GM19193 (cell line): ENCODE data around the gene DTYMK.

ENCODE experiments used
- POLR2A ChIP-seq: IDR thresholded peaks from 4 replicates; pipeline ENCODE4 v1.6.1; 2011; ENCODE audit not compliant: insufficient read depth, insufficient read length; ENCODE audit errors: extremely low read depth

DTYMK gene

DNA sequence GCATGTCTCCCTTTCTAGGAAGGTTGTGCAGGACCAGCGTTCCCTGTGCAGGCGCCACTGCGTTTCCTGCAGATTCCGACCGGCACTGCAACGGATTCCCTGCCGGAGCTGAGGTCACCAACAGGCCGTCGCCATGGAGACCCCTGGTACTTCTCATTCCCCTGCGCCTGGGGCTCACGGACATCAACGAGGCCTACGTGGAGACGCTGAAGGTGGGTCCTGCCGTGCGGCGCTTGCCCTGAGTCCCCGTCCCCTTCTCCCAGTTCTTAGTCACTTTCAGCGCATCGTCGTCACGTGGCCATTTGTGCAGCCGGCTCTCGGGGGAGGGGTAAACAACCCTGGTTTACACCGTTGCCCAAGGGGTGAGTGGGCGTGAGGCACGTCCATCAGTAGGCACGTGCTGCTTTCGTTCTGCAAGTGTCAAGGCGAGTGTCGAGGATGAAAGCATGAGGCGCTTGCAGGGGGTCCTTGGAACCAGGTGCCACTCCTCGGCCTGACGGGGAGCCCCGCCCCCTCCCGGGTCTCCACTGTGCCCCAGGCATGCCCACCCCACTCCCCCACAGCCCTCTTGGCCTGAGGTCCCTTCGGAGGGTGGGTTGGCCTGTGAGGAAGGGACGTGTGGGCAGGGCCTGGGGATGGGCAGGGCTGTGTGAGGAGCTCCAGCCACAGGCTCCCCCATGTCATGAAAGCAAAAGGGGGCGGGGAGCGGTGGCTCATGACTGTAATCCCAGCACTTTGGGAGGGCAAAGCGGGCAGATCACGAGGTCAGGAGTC, 19.8 kb downstream of the DTYMK start:
- TF ChIP-seq POLR2A: no peak

DNA sequence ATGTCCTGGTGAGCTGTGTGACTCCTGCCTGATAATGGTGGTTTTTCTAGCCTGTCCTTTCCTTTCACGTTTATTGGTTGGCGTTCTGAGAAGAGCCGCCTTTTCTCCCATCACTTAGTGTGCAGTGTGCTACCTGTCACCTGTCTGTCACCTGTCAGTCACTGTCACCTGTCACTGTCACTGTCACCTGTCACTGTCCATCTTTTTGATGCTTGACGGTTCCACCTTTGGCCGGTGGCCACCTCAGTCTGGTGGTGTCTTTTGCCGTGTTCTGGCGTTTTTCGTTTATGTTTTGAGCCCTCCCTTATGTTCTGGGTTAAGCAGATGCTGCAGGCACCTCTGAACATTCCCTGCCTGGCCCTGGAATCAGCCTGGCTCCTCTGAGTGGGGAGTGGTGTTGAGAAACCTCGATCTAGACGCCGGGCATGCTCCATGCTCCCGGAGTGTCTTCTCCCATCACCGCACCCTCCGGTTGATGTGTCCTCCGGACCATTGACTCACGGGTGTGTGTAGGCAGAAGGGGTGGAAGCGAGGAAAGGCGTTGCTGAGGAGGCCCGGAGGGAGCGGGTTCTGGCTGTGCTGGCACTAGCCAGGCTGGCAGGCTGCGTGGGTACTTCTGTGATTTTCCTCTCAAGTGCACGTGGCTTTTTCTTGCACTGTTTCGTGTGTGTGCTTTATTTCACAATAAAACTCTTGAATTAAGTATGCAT, 20.7 kb downstream of the DTYMK start:
- no peak for TF ChIP-seq POLR2A

DNA sequence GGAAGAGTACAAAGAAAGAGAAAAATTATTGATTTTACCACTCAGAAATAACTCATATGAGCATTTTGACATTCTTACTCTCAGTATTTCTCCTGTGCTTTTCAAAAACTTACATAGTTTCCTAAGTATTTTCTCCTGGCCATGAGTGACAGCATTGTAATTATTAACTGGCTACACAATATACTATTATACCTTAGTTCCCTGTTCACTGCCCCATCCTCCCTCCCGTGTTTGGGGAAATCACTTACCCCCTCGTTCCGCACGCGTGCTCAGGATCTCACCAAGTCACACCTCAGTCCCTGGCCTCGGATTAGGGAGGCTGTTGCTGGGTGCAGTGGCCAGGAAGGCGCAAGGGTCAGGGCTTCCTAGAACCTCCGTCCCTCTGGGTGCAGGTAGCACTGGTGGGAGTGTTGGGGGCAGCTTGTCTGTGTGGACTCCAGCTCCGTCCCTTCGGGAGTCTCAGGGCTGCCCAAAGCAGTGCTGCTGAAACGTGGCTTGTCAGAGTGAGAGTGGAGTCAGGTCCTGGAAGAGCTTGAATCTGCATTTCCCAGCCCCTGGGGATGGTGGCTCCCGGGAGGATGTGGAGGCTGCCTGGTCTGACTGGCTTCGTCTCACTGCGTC, 25.9 kb downstream of the DTYMK start:
- no peak for TF ChIP-seq POLR2A

DNA sequence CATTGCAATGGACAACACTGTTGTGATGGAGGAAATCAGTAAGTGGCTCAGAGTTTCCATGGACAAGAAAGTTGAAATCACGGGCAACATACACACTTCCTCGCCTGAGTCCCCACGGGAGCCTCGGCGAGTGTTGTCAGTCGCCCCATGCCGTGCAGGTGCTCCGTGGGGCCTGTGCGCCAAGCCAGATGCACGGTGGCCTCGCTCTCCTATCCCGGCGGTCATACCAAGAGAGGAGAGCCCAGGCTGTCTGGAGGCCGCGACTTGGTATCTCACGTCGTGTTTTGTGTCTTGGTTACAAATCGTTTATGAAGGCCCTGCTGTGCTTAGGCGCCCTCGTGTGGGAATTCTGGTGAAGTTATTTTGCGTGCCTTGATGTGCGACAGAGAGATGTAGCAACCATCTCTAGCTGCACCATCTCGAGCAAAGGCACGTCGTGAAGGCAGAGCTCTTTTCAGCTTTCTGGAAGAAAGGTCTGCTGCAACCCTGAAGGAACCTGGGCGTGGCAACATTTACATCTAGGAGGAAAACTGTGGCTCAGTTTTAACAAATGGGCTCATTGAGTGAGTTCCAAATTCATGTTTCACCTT, 27.4 kb downstream of the DTYMK start:
- no peak for TF ChIP-seq POLR2A

DNA sequence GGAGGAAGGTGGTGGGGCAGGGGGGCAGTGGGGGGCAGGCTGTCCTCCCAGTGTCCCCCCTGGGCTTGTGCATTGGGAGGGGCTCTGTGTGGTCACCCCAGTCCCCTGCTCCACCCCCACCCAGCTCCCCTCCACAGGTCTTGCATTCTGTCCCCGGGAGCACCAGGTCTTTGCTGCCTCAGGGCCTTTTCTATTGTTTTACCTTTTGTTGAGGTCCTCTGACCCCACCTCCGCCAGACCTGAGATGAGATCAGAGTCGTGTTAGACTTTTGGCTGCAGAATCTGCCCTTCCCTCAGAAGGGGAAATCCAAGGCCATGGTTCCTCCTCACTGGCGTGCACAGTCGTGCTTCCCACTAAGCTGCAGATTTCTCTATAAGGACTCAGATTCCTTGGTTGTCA, 28.3 kb downstream of the DTYMK start:
- TF ChIP-seq POLR2A: no peak

DNA sequence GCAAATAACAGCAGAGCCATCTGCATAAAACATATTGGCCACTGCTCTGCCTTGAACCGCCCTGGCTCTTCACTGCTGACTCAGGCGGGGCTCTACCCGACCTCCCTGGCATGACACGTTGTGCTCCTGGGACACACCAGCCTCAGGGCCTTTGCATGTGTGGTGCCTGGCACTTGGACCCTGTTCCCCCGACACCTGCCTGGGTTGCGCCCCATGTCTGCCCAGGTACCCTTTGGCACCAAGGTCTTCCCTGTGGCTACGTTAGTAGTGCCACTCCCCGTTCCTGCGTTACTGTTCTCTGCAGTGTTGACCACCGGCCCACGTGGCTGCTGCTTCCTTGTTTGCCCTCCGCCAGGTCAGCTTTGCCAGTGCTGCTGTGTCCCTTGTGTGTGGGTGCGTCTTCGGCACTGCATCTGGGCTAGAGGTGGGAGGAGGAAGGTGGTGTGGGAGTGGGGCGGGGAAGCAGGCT, 28.8 kb downstream of the DTYMK start:
- no peak for TF ChIP-seq POLR2A

DNA sequence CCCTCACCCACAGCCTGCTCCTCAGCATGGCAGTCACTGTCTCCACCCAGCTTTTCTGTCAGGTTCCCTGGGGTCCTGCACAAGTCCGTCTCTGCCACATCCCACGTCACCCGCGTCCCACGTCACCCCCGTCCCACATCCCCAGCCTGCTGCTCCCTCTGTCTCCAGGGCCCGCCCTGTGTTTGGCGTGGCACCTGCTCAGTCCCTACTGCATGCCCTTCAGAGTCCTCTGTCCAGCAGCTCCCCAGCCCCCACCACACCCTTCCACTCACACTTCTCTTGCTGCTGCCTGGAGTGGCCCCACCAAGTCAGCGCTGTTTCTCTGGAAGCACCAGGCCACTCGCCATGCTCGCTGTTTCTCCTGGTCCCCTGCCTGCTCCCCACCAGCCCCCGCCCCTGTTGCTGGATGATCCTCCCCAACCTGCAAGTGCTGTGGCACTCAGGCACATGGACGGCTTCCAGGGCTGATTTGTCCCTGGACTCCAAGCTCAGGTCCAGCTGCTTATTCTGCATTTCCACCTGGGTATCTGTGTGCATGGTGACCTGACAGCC, 30.3 kb downstream of the DTYMK start:
- no peak for TF ChIP-seq POLR2A

DNA sequence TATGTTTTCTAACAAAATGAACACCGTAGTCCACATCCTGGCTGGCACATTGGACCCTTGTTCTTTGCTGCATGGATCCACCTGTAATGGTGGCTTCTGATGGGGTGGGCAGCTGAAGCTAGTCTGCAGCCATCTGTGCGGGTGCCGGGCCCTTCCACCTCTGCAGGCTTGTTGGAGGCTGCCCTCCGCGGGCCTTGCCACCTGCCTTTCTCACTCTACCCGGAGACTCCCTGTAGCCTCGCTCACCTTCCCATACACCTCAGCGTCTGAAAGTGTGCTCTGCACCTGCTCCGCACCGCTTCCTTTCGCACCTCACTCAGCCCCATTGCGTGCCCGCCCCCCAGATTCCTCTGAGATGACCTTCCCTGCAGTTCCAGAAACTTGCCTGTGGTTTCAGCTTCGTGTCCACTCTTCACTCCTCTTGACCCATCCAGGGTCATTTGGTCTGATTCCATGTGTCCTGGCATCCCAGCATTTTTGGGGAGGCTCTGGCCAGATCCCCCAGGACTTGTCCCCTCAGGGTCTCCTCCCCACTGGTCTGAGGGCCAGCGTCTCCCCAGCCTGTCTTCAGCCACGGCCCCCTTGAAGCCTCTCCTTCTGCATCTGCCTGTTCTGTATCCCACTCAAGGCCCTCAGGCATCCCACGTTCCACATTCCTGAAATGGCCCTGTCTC, 31.0 kb downstream of the DTYMK start:
- no peak for TF ChIP-seq POLR2A

DNA sequence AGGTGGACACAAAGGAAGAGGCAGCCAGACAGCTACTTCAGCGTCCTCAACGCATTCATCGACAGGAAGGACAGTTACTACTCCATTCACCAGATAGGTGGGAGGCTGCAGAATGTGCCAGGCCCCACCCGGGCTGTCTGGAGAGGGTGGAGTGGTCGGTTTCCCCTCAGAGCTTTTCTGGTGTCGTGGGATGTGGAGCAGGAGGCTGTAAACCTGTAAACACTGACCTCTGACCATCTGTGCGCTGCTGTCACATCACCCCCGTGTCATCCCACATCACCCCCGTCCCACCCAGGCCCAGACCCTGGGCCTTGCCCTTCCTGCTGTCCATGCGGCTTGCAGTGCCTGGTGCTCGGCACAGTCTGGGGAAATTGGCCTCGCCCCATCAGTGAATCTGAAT, 32.1 kb downstream of the DTYMK start:
- TF ChIP-seq POLR2A: no peak

DNA sequence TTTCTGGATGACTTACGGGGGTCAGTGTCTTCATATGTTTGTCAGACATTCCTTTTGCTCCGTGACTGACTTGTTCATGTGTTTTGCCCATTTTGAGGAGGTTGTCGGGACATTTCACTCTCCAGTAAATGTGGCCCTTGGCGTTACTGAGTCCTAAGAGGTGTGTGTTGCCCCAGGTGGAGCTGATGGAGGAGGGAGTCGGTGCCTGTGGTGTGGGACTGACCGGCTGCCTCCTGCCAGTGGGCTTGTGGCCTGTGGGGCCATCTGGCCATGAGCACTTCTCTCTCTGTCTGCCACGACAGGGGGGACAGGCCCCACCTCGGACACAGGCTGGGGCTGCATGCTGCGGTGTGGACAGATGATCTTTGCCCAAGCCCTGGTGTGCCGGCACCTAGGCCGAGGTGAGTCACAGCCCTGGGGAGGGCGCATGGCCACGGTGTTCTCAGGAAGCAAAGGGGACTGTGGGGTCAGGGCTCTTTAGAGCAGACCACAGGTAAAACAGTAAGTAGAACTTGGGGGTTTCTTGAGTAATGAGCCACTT, 33.3 kb downstream of the DTYMK start:
- no peak for TF ChIP-seq POLR2A

DNA sequence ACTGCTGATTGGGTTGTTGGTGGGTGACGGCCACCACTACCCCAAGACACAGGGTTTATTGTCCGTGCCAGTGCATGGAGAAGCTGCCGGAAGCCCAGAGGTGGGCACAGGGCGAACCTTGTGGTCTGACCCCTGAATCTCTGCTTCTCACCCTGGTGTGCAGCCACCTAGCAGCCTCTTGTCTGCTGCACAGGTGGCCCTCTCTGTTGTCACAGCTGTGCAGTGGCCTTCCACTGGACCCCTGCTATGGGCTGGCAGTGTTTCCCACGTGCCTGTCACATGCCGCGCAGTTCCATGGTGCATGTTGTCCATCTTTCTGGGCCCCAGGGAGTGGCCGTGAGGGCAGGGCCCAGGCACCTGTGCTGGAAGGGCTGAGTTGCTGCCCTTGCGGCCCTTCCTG, 33.9 kb downstream of the DTYMK start:
- no peak for TF ChIP-seq POLR2A

DNA sequence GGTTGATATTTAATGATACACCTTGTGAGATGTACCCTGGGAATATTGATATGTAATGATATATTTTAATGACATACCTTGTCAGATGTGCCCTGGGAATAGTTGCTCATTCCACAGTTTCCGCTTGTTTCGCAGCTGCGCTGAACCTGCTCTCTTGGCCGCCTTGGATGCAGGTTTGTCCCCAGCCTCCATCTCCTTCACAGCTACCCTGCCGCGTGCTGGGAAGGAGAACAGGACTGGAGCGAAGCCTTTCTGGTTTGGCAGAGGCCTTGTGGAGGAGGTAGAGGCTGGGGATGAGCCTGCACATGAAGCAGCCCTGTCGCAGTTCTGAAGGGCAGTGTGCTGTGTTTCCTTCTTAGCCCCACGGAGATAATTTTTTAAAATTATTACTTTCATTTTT, 34.5 kb downstream of the DTYMK start:
- no peak for TF ChIP-seq POLR2A

DNA sequence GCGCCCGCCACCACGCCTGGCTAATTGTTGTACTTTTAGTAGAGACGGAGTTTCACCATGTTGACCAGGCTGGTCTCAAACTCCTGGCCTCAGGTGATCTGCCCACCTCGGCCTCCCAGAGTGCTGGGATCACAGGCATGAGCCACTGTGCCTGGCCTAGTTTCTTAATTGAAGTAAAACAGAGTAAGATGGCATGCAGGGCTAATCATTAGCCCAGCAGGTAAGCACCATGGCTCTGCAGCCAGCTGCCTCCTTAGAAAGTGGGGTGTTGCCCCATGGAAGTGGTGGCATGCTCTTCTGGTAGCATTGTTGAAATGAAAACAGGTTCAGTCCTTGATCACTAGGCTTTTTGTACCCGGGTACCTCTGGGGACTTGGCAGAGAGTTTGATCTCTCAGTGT, 36.7 kb downstream of the DTYMK start:
- TF ChIP-seq POLR2A: no peak

DNA sequence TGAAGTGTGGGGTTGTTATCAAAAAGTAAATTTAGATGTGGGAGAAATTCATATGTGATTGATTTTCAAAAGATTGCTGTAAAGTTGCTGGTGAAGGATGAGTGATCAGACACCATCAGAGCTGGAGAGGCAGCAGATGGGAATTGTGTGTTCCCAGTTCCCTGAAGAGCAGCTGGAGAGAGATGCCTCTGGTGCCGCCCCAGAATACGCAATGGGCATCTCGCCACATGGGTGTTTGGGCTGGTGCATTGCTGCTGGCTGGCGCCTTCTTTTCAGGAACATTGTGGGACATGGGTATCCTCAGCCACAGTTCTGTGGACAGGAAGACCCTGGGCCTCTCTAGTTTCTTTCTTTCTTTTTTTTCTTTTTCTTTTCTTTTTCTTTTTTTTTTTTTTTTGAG, 37.2 kb downstream of the DTYMK start:
- TF ChIP-seq POLR2A: no peak
